ENCODE results near the gene MRPL23. TPM values are rescaled to one million over a fixed set of nuclear protein-coding genes. Genes with fewer than 3 reads are reported as not detected.

Gene MRPL23
- 145 and 179 TPM in 2 replicates for total RNA-seq

DNA sequence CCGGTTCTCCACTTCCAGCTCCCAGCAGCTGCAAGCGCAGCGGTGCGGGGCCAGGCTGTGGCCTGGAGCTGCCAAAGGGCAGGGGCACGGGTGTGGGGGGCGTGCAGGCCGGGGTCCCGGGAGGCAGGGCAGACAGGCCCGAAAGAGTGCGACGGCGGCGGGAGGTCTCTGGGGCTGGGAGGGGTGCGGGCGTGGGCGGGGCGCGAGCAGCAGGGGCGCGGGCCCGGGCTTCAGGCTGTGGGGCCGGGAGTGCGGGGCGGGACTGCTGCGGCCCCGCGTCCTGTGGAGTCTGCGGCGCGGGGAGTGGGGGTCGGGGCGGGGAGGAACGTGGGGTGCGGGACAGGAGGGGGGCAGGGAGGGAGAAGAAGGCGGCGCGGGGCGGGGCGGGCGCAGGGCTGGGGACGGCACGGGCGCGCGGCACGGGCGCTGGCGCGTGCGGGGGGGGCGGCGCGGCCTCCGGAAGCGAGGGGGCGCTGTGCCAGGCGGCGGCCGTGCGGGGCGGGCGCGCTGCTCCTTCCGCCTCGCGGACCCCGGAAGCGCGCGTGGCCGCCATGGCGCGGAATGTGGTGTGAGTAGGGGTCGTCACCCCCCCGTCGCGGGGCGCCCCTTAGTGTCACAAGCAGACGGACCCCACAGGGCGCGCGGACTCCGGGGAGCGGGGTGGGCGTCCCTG lies at the start of gene MRPL23:
TSS of gene MRPL23 (plus strand) at position 521 of the 673 bp plus-strand sequence. CDS start at position 552, 31 bp downstream.

DNA sequence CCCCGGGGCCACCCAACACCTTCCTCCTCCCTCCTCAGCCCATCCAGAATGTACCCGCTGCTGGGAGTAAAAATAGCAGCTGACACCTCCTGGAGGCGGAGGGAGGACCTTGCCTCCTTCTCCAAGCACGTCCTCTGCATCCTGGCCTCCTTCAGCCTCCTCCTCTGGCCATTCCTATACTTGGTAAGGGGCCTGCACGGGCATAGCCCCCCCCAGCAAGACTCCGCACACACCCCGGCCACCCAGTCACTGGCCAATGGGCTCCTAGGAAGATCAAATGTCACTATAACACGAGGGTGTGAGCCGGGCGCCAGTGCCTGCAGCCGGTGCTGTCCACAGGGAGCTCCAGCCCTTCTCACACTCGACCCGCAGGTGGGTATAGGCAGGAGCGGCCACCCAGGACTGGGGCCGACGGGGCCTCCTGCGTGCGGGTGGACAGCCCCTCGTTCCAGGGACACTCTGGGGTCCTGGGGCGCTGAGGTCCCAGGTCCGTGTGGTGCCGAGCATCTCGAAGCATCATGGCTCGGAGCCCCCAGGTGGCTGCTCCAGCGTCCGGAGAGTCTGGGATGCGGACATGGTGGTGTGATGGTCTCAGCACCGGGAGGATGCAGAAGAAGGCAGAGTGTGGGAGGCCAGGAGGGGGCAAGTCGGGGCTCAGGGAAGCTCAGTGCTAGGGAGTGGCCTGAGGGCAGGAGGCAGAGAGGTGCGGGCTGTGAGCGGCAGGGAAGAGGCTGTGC lies 27.6 kb upstream of the MRPL23 start, which contains the start of gene TNNT3:
TSS of gene TNNT3 (plus strand) at position 313 of the 737 bp plus-strand sequence. CDS start 3,172 bp downstream, outside the sequence.

DNA sequence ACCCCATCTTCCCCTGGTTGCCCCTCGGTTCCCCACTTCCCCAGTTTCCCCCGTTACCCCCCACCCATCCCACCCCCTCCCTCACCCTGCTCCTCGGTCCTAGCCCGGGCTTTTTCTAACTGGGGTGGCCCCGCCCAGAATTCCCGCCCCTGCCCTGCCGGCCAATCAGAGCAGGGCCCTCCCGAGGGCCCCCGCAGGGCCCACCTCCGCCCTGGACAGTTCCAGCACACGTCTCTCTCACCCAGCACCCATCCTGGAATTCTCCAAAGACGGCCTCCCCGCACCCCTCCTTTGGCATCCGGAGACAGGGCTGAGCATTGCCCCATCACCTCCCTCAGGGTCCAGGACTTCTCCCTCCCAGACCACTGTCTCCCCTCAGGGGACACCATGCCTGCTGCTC lies 50.6 kb downstream of the MRPL23 start, which contains the start of gene H19:
TSS of gene H19 (minus strand) at position 88 of the 400 bp plus-strand sequence.

Other genes starting within 250 kb of the MRPL23 start
- 0.15 TPM in 1 of 2 replicates, not detected in the other for gene IFITM10, start 196.7 kb upstream of the MRPL23 start, total RNA-seq
- 54.9 and 67.9 TPM in 2 replicates for gene CTSD, start 183.4 kb upstream of the MRPL23 start, total RNA-seq
- not detected in 2 replicates for gene SYT8, start 112.3 kb upstream of the MRPL23 start, total RNA-seq
- not detected in 2 replicates for gene TNNI2, start 108.4 kb upstream of the MRPL23 start, total RNA-seq
- 0.32 TPM in 1 of 2 replicates, not detected in the other for gene LSP1, start 94.2 kb upstream of the MRPL23 start, total RNA-seq
- not detected in 2 replicates for gene PRR33, start 55.4 kb upstream of the MRPL23 start, total RNA-seq
- not detected in 2 replicates for gene TNNT3, start 27.6 kb upstream of the MRPL23 start, total RNA-seq
- 9.1 and 19.2 TPM in 2 replicates for gene H19, start 50.5 kb downstream of the MRPL23 start, total RNA-seq
- gene IGF2, start 192.1 kb downstream of the MRPL23 start, total RNA-seq: 1.5 and 21.1 TPM in 2 replicates
- not detected in 2 replicates for gene INS, start 213.9 kb downstream of the MRPL23 start, total RNA-seq
- not detected in 2 replicates for gene TH, start 224.5 kb downstream of the MRPL23 start, total RNA-seq

Measured in epithelial cell of umbilical artery (primary cell).